GM12878 (cell line): ENCODE data around the gene RUVBL2. TPM values are rescaled to one million over a fixed set of nuclear protein-coding genes. Genes with fewer than 3 reads are reported as not detected.

ENCODE experiments used
- BMI1 ChIP-seq: fragments of 450-650 bp; IDR thresholded peaks from 2 replicates; pipeline ENCODE4 v1.6.1; 2016; ENCODE audit warnings: mild to moderate bottlenecking, moderate library complexity, borderline replicate concordance
- CBX3 ChIP-seq: fragments of 200-600 bp; sonication (generic); IDR thresholded peaks from 2 replicates; pipeline ENCODE4 v1.6.1; 2016; ENCODE audit warnings: low read depth, borderline replicate concordance
- CREM ChIP-seq: IDR thresholded peaks from 2 replicates; pipeline ENCODE4 v1.6.1; 2014; ENCODE audit warnings: antibody characterized with exemption, low read depth
- E4F1 ChIP-seq: fragments of 450-650 bp; IDR thresholded peaks from 2 replicates; pipeline ENCODE4 v1.6.1; 2018; ENCODE audit warnings: borderline replicate concordance, mild to moderate bottlenecking; ENCODE audit not compliant: partially characterized antibody
- EP300 ChIP-seq, 2 experiments: fragments of 150-350 bp in 1 of 2; IDR thresholded peaks; 2 replicates each; pipeline ENCODE4 v1.6.1; 2011 to 2012; ENCODE audit warnings: low read depth in 2 of 2, low read length in 2 of 2, borderline replicate concordance in 1 of 2, improper control_type of control experiment in 1 of 2, inconsistent platforms in 1 of 2; ENCODE audit not compliant: control insufficient read depth in 1 of 2
- FOS ChIP-seq: IDR thresholded peaks from 3 replicates; pipeline ENCODE4 v1.6.1; 2011; ENCODE audit warnings: borderline replicate concordance; ENCODE audit not compliant: insufficient read length; ENCODE audit errors: extremely low read depth
- HDGF ChIP-seq: fragments of 450-650 bp; IDR thresholded peaks from 2 replicates; pipeline ENCODE4 v1.6.1; 2016; ENCODE audit warnings: antibody characterized with exemption
- IKZF2 ChIP-seq, 2 experiments: fragments of 450-650 bp; IDR thresholded peaks; 2 replicates each; pipeline ENCODE4 v1.6.1; 2017; ENCODE audit warnings: mild to moderate bottlenecking in 2 of 2, moderate library complexity in 2 of 2
- NBN ChIP-seq: fragments of 450-650 bp; IDR thresholded peaks from 2 replicates; pipeline ENCODE4 v1.6.1; 2016
- NFIC ChIP-seq: IDR thresholded peaks from 2 replicates; pipeline ENCODE4 v1.6.1; 2012; ENCODE audit warnings: low read depth, mild to moderate bottlenecking, inconsistent platforms, low read length, moderate library complexity
- NFYA ChIP-seq: IDR thresholded peaks from 2 replicates; pipeline ENCODE4 v1.6.1; 2011; ENCODE audit warnings: low read depth, mild to moderate bottlenecking, low read length, improper control_type of control experiment, borderline replicate concordance
- NR2C2 ChIP-seq: IDR thresholded peaks from 2 replicates; pipeline ENCODE4 v1.6.1; 2011; ENCODE audit warnings: borderline replicate concordance, low read depth; ENCODE audit not compliant: control insufficient read depth, insufficient read length
- SPI1 ChIP-seq: IDR thresholded peaks from 2 replicates; pipeline ENCODE4 v1.6.1; 2011; ENCODE audit warnings: low read depth, mild to moderate bottlenecking, low read length, moderate library complexity, borderline replicate concordance; ENCODE audit not compliant: insufficient read depth
- SREBF1 ChIP-seq: IDR thresholded peaks from 2 replicates; pipeline ENCODE4 v1.6.1; 2012; ENCODE audit warnings: mild to moderate bottlenecking, low read length
- TAF1 ChIP-seq: IDR thresholded peaks from 2 replicates; pipeline ENCODE4 v1.6.1; 2011; ENCODE audit warnings: mild to moderate bottlenecking, low read depth, low read length, borderline replicate concordance
- YBX1 ChIP-seq: fragments of 450-650 bp; IDR thresholded peaks from 2 replicates; pipeline ENCODE4 v1.6.1; 2016; ENCODE audit warnings: antibody characterized with exemption
- YY1 ChIP-seq: IDR thresholded peaks from 2 replicates; pipeline ENCODE4 v1.6.1; 2011; ENCODE audit warnings: low read depth, mild to moderate bottlenecking, low read length
- ZNF24 ChIP-seq: fragments of 450-650 bp; IDR thresholded peaks from 2 replicates; pipeline ENCODE4 v1.6.1; 2017; ENCODE audit warnings: antibody characterized with exemption, mild to moderate bottlenecking
- ZNF274 ChIP-seq: IDR thresholded peaks from one replicate; pipeline ENCODE4 v1.8.0; 2011; ENCODE audit not compliant: insufficient read length, insufficient read depth
- ZNF622 ChIP-seq: fragments of 450-650 bp; IDR thresholded peaks from 2 replicates; pipeline ENCODE4 v1.6.1; 2017; ENCODE audit warnings: mild to moderate bottlenecking, inconsistent platforms
- polyA plus RNA-seq, 11 experiments: library from polyadenylated mRNA; depleted of rRNA in 4 of 11; unstranded in 6 of 11; stranded (reverse) in 5 of 11; fragments of >200 nt; fragmentation: Nextera tagmentation in 4 of 11; fragmentation: Illumina TruSeq in 1 of 11; extraction: Ambion mirVana in 4 of 11; extraction: Trizol in 1 of 11; gene quantifications; 1 replicate in 1 of 11; 2 replicates in 10 of 11; pipeline versions ENCODE4 v1.2.1 to v1.2.3, GENCODE V29; 2011 to 2016; ENCODE audit warnings: inconsistent platforms in 2 of 11, missing spikeins in 2 of 11, low read depth in 1 of 11
- total RNA-seq, 4 experiments: library from RNA; depleted of rRNA in 3 of 4; stranded (reverse); fragments of >200 nt in 3 of 4; fragmentation: Illumina TruSeq in 1 of 4; extraction: Trizol in 1 of 4; gene quantifications; 2 replicates each; pipeline versions ENCODE4 v1.2.1 to v1.2.3, GENCODE V29; 2013 to 2021
- TF ChIP-seq, protein P1 (sequence below): fragments of 450-650 bp; IDR thresholded peaks from 2 replicates; pipeline ENCODE4 v1.6.1; 2018; ENCODE audit warnings: mild to moderate bottlenecking, low read depth, moderate library complexity; ENCODE audit not compliant: partially characterized antibody
- TF ChIP-seq, protein P2 (sequence below): fragments of 450-650 bp; IDR thresholded peaks from 2 replicates; pipeline ENCODE4 v1.6.1; 2016; ENCODE audit warnings: mild to moderate bottlenecking
- TF ChIP-seq, protein P3 (sequence below): IDR thresholded peaks from 2 replicates; pipeline ENCODE4 v1.6.1; 2011; ENCODE audit warnings: low read depth, low read length, improper control_type of control experiment, borderline replicate concordance

Gene RUVBL2
- total and polyA plus RNA-seq, 10 of the 15 experiments (the other 5 are each of a cell fraction or from before 2014, with no cell fraction given): 33.8 to 224 (median 125) TPM

DNA sequence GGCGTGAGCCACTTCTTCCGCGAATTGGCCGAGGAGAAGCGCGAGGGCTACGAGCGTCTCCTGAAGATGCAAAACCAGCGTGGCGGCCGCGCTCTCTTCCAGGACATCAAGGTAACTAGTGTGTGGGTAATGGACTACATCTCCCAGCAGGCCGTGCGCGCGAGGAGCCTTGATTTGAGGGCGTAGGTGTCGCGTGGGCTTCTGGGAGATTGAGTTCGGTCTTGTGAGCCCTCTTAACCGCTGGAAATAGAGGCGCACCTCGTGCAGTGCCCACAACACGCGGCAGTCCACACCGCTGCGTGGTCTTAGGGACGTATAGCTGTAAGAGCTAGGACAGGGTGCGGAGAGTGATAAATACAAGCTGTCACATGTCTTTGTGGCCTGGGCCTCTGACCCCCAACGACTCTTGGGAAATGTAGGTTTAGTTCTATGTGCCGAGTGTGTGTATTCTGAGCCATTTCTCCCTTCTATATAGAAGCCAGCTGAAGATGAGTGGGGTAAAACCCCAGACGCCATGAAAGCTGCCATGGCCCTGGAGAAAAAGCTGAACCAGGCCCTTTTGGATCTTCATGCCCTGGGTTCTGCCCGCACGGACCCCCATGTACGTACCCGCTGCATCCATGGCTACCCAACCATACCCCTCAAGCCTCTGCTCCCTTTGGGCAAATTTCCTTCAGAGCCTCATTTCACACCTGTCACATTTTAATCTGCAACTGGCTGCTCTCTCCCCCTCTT lies 27.7 kb upstream of the RUVBL2 start (continued):
- TF ChIP-seq, protein P1, sequence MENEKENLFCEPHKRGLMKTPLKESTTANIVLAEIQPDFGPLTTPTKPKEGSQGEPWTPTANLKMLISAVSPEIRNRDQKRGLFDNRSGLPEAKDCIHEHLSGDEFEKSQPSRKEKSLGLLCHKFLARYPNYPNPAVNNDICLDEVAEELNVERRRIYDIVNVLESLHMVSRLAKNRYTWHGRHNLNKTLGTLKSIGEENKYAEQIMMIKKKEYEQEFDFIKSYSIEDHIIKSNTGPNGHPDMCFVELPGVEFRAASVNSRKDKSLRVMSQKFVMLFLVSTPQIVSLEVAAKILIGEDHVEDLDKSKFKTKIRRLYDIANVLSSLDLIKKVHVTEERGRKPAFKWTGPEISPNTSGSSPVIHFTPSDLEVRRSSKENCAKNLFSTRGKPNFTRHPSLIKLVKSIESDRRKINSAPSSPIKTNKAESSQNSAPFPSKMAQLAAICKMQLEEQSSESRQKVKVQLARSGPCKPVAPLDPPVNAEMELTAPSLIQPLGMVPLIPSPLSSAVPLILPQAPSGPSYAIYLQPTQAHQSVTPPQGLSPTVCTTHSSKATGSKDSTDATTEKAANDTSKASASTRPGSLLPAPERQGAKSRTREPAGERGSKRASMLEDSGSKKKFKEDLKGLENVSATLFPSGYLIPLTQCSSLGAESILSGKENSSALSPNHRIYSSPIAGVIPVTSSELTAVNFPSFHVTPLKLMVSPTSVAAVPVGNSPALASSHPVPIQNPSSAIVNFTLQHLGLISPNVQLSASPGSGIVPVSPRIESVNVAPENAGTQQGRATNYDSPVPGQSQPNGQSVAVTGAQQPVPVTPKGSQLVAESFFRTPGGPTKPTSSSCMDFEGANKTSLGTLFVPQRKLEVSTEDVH: no peak
- TF ChIP-seq SPI1 (no peak), CBX3 (no peak), YBX1 (no peak), ZNF24 (no peak), TAF1 (no peak), NFYA (no peak), YY1 (0 out of 2 replicates have a peak, but pooled peaks have one; percentile 10), FOS (no peak), E4F1 (no peak), BMI1 (peak; percentile 51; the same call in 1 of the 2 replicates), CREM (peak; percentile 80), ZNF622 (no peak), ZNF274 (no peak), HDGF (no peak), NFIC (no peak), EP300 (IDR thresholded peaks at IDR 0.05; ENCODE audit: borderline replicate concordance in 1 of 2, control insufficient read depth in 1 of 2, low read depth in 2 of 2, low read length in 2 of 2) (no peak), NR2C2 (no peak), NBN (no peak), IKZF2 (IDR thresholded peaks at IDR 0.05) (no peak), SREBF1 (no peak)
- TF ChIP-seq, protein P2, sequence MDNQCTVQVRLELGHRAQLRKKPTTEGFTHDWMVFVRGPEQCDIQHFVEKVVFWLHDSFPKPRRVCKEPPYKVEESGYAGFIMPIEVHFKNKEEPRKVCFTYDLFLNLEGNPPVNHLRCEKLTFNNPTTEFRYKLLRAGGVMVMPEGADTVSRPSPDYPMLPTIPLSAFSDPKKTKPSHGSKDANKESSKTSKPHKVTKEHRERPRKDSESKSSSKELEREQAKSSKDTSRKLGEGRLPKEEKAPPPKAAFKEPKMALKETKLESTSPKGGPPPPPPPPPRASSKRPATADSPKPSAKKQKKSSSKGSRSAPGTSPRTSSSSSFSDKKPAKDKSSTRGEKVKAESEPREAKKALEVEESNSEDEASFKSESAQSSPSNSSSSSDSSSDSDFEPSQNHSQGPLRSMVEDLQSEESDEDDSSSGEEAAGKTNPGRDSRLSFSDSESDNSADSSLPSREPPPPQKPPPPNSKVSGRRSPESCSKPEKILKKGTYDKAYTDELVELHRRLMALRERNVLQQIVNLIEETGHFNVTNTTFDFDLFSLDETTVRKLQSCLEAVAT: peak; percentile 47; the same call in 1 of the 2 replicates
- TF ChIP-seq, protein P3, sequence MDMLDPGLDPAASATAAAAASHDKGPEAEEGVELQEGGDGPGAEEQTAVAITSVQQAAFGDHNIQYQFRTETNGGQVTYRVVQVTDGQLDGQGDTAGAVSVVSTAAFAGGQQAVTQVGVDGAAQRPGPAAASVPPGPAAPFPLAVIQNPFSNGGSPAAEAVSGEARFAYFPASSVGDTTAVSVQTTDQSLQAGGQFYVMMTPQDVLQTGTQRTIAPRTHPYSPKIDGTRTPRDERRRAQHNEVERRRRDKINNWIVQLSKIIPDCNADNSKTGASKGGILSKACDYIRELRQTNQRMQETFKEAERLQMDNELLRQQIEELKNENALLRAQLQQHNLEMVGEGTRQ: no peak; the same call in 1 of the 2 replicates
